Stimulated activated CD8-positive, alpha-beta memory T cell treated with anti-CD3 and anti-CD28 coated beads, Interleukin-4, amount 100 ng/mL, for 24 hours (primary cell): ENCODE measurements around the gene SLFN12.
A peak's percentile ranks its signal among the peaks of the same experiment; 100 is the strongest.
"Not testable (repeated sequence)": the region's sequence is repeated elsewhere in the genome, so short reads cannot be mapped to it uniquely, and the experiment has no call there.

ENCODE experiments used
- DNase-seq: peaks from one replicate; pipeline ENCODE4 v3.0.0-alpha.2; 2020; ENCODE audit warnings: low read depth

Gene SLFN12

DNA sequence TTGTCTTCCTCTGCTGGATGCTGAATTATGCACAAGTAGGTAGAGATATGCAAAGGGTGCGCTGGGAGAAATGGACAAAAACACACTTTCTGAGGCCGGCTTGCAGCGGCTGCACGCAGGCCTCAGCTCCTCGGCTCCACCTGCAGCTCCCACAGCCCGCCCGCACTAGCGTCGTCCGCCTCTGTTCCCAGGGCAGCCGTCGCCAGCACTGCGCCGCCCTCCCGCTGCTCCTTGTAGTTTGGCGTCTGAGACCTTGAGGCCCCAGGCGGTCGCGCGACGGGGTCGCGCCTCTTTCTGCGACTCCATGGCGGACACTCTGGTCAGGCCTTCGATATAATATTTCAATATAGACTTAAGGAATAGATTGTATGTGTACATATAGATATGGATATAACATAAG, 24.8 kb downstream of the SLFN12 start:
- DNase-seq, result no peak

DNA sequence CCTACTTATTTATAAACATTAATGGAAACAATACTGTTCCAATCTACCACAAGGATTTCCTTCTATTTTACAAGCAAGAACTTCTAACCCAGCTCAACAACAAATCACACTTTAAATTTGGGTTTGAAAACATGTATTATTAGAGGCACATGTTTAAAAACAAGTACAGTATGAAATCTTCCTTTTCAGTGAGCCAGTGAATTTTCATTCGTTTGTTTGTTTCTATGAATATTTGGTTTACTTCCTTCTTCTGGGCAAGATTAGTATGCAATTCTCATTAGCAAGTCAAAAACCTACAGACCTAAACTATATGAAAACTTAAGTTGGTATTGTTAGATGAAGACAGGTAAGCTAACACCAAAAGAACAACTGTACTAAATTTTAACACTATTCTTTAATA, 25.7 kb downstream of the SLFN12 start:
- no peak for DNase-seq

DNA sequence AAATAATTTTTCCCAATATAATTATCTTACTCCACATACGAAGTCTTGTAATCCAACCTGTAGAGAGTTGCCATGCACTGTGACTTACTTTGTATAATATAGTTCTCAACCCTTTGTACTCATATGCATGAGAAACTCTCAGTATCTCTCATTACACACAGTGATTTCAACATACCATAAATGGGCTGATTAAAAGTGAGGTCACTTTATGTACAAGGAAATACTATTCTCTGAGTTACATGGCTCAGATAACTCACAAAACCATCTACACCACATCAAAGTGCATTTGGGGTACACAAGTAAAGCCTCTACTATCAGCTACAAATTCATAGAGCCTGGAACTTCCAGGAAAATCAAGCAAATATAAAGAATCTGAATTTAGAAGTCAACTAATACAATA, 27.9 kb downstream of the SLFN12 start:
- no peak for DNase-seq

DNA sequence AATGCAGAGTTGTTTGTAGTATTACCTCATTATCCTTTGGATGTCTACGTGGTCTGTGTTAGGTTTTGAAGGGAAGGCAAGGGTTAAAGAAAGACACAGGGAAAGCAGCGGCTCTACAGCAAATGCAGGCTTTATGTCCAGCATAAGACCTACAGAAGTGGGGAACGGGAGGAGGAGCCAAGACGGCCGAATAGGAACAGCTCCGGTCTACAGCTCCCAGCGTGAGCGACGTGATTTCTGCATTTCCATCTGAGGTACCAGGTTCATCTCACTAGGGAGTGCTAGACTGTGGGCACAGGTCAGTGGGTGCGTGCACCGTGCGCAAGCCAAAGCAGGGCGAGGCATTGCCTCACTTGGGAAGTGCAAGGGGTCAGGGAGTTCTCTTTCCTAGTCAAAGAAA, 38.5 kb downstream of the SLFN12 start:
- DNase-seq, result not testable (repeated sequence)

DNA sequence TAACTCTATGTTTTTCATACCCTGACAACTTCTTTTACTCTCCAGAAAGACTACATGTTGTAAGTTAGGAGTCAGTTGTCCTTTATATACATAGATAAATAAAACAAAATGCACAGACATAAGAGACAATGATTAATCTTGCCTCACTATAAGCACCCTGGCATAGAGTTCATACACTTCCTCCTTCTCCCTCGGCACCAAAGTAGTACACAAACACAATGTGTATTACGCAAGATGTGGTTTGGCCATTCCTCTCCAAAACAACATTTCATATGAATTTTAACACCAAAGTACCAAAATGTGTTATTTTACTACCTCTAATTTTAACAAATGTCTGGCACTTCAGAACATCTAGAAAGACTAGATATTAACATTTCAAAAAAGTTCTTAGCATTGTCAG, 41.6 kb downstream of the SLFN12 start:
- no peak for DNase-seq

DNA sequence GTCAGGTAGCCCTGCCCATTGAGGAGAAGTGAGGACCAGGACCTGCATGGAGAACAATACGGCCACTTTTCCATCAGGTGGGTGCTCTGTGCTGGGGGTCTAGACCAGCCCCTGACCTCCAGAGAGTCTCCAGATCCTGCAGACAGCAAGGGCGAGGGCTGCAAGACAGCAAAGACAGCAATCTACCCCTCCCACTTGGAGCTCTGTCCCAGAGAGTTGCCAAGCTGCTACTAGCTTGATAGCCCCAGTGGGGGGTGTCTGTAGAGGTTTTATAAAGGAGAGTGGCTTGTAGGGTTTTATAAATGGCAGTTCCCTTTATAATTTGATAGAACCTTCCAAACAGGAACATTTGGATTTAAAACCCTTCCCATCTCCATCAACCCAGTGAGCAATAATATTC, 42.1 kb downstream of the SLFN12 start:
- DNase-seq, result no peak

DNA sequence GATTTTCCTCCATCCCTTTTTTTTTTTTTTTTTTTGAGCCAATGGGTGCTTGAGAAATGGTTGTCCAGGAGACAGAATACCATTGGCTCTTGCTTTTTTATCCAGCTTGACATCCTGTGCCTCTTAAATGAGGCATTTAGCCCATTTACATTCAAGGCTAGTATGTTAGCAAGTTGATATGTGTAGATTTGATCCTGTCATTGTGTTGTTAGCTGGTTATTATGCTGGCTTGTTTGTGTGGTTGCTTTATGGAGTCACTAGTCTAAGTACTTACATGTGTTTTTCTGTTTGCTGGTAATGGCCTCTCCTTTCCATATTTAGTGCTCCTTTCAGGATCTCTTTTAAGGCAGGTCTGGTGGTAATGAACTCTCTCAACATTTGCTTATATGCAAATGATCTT, 44.8 kb downstream of the SLFN12 start:
- no peak for DNase-seq

DNA sequence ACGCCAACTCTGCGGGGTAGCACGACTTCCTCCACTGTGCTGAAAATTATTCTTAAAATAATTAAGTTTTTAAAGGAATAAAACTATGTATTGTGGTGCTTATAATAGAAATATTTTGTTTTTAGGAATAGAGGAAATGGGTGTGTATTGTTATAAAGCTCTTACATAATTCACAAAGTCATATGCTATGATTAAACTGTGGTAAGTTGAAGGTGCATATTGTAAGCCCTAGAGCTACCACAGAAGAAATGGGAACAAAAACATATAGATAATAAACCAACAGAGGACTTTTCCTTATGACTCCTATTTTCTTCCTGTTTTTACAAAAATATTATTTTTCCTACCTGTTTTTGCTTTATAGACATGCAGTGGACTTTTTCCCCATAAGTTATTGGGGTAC, 54.6 kb downstream of the SLFN12 start:
- DNase-seq, result no peak

DNA sequence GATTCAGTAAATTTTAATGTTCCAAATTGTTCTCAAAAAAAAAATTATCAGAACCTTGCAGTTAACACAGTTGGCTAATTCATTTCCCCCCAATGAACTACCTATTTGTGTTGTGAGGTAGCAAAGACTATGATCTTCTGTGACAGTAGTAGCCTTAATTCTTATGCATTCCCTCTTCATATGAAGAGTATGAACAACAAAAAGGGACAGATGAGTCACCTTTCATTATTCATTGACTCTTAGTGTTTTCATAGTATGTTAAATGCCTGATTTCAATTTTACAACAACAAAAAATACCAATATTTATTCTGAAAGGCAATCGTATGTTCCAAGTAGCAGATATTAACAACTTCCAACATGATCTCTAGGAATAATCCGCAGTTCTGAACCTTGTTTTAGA, 55.2 kb downstream of the SLFN12 start:
- DNase-seq, result no peak

DNA sequence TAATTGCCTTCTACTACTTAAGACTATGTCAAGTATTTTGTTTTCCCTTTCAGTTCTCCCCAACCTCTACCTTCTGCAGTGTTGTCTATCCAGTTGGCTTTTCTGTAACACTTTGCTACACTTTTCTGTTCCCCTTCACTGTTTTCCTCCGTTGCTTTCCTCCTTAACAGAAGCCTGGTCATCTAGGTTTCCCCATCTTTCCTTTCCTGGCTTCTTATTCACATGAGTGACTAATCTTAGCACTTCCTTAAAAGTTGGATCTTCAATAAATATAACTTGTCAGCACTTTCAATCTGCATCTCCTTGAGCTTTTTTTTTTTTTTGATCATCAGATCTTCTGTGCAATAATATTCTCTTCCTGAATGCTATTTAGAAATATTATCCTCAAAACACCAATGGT, 56.1 kb downstream of the SLFN12 start:
- no peak for DNase-seq

DNA sequence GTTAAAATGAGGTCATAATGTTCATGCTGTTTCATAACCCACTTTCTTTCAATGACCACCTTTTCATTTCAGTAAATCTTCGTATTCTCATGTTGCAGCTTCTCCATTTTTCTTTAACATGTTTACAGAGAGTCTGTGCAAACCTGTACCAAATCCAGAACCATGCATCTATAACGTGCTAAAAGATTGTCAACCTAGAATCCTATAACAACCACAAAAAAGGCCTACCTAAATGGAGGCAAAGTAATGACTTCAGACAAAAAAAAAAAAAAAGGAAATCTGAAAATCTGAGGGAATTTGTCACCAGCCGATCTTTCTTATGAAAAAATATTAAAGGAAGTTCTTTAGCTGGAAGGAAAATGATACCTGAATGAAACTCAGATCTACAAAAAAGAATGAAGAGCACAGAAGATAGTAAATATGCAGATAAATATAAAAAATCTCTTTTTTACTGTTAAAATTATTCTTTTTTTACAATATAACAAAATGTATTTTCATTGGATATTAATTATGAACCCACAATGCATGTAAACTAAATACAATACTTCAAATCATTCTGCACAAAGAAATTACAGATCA, 57.4 kb downstream of the SLFN12 start:
- no peak for DNase-seq

DNA sequence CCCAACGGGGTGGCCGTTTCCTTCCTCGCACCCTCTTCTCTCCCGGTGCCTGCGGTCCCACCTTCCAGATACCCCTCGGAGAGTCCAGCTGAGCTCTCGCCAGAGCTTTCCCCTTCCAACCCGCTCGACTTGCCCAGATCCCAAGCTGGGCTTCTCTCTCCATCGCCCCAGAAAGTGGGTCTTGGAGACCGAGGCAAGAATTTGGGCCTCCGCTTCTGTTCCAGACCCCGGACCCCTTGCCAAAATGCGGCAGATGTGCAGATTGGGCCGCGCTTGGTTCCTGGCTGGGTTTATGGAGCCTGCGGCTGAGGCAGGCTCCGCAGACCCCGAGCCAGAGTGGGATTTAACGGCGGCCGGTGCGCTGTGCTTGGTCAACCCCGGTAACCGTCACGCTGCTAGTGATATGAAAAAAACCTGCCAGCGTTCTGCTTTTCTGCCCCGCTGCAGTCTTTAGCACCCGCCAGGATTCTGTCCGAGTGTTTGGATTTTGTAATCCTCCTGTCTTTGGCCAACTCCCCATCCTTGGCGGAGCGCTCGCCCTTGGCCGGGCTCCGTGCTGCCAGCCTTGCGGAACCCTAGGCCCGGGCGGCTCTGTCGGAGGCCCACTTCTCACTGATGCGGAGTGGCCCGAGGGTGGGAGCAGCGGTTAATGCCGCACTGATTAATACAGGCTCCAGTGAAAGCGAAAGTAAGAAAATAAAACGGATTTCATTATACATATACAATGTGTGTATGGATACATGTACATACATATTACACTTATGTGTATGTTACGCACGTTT, 58.1 kb downstream of the SLFN12 start:
- peak; percentile 28 for DNase-seq

DNA sequence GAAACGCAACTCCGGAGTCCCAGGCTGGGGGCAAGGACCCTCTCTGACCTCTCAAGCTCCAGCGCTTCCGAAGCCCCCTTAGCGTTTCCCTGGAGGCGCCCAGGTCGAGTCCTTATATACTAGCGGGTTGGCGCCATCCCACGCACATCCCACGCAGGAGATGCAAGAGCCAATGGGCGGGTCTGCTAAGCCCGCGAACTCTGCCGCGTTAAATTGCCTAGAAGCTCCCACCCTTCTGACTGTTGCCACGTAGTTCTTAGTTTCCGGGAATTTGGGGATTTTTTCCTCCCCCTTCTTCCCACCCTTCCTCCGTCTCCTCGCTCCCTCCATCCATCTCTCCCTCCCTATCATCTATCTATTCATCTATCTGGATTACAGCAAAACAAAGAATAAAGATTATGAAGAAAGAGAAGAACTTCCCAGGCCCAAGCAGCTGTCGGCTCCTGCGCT, 58.7 kb downstream of the SLFN12 start, which contains the start of gene SLFN11:
Gene SLFN11, minus strand, starts transcription at position 88 of the 450 bp plus-strand sequence. CDS start 9,814 bp downstream, outside the sequence.
- DNase-seq, result peak; percentile 85

DNA sequence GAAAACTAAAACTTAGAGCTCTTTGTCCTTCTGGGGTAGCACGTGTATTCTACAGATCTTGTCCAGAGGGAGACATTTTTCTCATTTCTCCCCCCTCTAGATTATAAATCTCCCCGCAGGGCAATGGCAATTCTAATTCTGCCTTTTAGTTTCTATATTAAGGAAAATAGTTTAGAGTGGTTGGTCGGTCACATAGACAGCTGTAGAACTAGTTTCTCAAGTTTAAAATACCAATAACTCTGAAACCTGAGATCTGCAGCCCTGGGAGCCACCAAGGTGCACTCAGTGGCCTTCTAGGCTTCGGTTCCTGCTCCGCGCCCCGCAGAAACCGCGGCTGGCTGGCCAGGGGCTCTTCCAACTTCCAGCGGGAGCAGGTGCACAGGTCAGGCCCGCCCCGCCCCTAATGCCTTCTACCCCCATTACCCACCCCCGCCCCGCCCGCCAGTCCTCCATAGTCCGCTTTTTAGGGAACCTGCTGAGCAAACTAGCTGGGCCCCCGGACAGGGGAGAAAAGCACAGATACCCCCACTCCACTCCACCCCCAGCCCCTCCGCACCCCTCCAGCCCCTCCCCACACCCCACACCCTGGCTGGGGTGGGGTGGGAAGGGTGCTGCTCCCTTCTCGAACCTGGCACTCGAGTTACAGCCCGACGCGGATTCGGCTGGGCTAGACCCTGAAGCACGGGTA, 59.3 kb downstream of the SLFN12 start:
- peak; percentile 12 for DNase-seq

DNA sequence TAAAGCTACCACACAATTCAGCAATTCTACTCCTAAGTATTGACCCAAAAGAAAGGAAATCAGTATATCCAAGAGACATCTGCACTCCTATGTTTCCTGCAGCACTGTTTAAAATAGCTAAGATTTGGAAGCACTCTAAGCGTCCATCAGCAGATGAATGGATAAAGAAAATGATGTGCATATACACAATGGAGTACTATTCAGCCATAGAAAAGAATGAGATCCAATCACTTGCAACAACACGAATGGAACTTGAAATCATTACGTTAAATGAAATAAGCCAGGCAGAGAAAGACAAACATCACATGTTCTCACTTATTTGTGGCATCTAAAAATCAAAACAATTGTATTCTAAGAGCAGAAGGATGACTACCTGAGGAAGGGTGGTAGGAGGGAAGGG, 60.4 kb downstream of the SLFN12 start:
- DNase-seq, result no peak

DNA sequence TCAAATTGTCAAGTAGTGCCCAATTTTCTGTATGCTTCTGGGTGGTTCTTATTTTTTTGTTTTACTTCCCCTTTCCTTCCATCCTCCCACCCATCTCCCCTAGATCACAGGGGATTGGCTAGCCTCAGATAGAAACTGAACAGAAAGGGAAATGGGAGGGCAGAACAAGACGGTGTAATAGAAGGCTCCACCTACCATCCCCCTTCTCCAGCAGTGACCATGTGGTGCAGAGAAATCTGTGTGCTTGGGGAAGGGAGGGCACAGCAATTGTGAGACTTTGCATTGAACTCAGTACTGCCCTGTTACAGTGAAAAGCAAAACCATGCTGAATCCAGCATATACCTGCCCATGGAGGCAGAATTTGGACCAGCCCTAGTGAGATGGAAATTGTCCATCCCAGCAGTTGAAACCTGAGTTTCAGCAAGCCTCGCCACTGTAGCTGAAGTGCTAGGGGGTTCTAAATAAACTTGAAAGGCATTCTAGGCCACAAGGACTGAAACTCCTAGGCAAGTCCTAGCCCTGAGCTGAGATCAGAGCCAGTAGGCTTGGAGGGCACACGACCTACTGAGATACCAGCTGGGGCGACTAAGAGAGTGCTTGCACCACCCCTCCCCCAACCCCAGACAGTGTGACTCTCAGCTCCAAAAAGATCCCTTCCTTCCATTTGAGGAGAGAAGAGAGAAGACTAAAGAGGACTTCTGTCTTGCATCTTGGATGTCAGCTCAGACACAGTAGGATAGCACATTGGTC, 64.0 kb downstream of the SLFN12 start:
- DNase-seq, result no peak

DNA sequence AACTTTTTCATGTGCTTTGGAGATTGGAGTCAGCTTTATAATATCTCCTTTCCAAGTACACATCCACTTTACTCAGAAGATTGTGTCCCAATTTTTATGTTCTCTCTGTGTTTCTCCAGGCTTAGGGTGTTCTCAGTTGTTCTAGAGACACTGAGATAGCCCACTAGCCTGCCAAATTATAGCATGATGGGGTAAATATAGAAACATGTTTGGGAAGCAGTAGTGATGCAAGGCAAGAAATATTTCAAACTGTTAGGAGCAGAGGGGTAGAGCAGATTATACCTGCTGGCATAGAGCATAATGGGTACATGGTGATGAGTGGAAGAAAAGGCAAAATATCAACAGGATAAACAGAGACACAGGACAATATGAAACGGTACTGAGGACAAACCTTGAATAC, 71.3 kb downstream of the SLFN12 start:
- DNase-seq, result no peak
